HG03095 (cell line): Measurements from ENCODE around the gene DMD.

Experiments used
- ATAC-seq: cut with Tn5 transposase; IDR thresholded peaks from one replicate; pipeline ENCODE4 v1.9.1; 2021; ENCODE audit warnings: moderate library complexity; ENCODE audit not compliant: unreplicated experiment

DMD gene

GRCh38 chrX:31217084-31217483, 1994.3 kb downstream of the DMD start:
- ATAC-seq: no peak

- no peak for ATAC-seq
Measured at GRCh38 chrX:31215277-31215815, 1996.0 kb downstream of the DMD start.

GRCh38 chrX:31213941-31214340, 1997.4 kb downstream of the DMD start:
- no peak for ATAC-seq

GRCh38 chrX:31212856-31213748, 1998.2 kb downstream of the DMD start:
- ATAC-seq: no peak

GRCh38 chrX:31209005-31209628, 2002.2 kb downstream of the DMD start:
- ATAC-seq: no peak

- ATAC-seq: no peak
Measured at GRCh38 chrX:31201503-31201902, 2009.8 kb downstream of the DMD start.

GRCh38 chrX:31200430-31200829, 2010.9 kb downstream of the DMD start:
- no peak for ATAC-seq

- no peak for ATAC-seq
Measured at GRCh38 chrX:31199840-31200114, 2011.6 kb downstream of the DMD start.

- no peak for ATAC-seq
Measured at GRCh38 chrX:31199056-31199839, 2012.1 kb downstream of the DMD start.

GRCh38 chrX:31190221-31190975, 2021.0 kb downstream of the DMD start:
- ATAC-seq: no peak

- ATAC-seq: no peak
Measured at GRCh38 chrX:31186693-31187338, 2024.5 kb downstream of the DMD start.

- no peak for ATAC-seq
Measured at GRCh38 chrX:31185884-31186283, 2025.5 kb downstream of the DMD start.

GRCh38 chrX:31181377-31182000, 2029.9 kb downstream of the DMD start:
- no peak for ATAC-seq

- ATAC-seq: no peak
Measured at GRCh38 chrX:31179203-31179602, 2032.1 kb downstream of the DMD start.

- ATAC-seq: no peak
Measured at GRCh38 chrX:31178769-31179125, 2032.6 kb downstream of the DMD start.

GRCh38 chrX:31178064-31178768, 2033.1 kb downstream of the DMD start:
- no peak for ATAC-seq

- ATAC-seq: no peak
Measured at GRCh38 chrX:31170792-31171191, 2040.6 kb downstream of the DMD start.

GRCh38 chrX:31168551-31168950, 2042.8 kb downstream of the DMD start:
- peak; percentile 98 for ATAC-seq

GRCh38 chrX:31166832-31167231, 2044.5 kb downstream of the DMD start:
- no peak for ATAC-seq
